HG02870 (cell line): Measurements from ENCODE around the gene PLEKHJ1.

Experiments
- ATAC-seq: cut with Tn5 transposase; IDR thresholded peaks from one replicate; pipeline ENCODE4 v1.9.1; 2021; ENCODE audit warnings: mild to moderate bottlenecking, moderate library complexity; ENCODE audit not compliant: unreplicated experiment

The PLEKHJ1 gene

GRCh38 chr19:2224754-2225349 lies 11.3 kb downstream of the PLEKHJ1 start:
- ATAC-seq: no peak

- ATAC-seq: no peak
Measured at GRCh38 chr19:2223959-2224358, 12.2 kb downstream of the PLEKHJ1 start.

DNA sequence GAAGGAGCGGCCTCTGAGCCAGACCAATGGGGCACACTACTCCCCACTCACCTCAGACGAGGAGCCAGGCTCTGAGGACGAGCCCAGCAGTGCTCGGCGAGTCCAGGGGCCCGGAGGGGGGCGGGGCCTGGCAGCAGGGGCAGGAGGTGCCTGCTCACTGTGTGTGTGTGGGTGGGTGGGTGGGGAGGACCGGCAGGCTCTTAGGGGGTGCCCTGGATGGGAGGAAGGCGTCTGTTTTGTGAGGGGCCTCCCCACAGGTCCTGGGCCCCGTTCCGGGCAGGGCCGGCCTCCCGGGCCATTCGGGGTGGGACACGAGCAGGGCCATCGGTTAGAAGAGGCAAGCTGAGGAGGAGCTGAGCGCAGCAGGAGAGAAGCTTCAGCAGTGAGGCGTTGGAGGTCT lies 12.7 kb downstream of the PLEKHJ1 start:
- no peak for ATAC-seq

GRCh38 chr19:2221918-2222317 lies 14.2 kb downstream of the PLEKHJ1 start:
- ATAC-seq: no peak

DNA sequence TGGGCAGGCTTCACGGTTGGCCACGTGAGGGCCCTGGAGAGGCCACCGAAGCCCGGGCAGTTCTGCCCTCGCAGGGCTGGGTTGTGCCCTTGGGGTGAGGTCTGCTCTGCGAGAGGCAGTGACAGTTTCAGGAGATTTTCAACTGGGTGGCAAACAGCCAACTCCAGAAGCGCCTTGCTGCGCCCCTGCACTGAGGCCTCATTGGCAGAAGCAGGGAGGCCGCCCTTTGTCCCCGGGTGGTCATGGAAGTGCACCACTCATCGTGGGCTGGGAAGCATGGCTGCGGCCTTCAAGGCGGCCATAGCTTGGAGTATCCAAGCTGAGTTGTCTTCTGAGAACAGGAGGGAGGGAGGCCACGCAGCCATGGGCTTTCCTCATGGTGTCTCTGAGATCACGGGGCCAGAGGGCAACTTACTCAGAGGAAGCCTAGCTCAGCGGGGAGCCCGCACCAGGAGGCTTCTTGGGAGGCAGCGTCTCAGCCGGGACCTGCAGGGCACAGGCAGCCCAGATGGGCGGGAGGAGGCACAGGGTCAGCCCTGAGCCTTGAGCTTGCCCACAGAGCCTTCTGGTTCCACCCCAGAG lies 14.8 kb downstream of the PLEKHJ1 start:
- no peak for ATAC-seq

DNA sequence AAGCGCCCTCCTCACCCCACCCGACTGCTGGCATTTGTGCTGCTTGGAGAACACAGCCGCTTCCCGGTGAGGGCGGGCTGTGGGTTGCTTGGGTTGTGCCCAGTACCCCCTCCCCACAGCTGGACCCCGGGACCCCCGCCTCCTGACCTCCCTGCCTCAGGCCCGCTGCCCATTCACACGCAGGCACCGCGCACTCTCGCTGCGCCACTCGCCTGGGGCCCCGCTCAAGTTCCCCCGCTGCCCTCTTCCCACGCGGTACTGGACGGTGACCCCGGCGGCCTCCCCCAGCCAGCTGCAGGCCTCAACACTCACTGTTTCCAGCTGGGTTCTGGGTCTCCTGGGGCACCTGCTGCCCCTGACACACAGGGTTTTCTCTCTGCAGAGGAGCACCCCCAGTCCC lies 16.4 kb downstream of the PLEKHJ1 start:
- no peak for ATAC-seq

GRCh38 chr19:2217591-2217990 lies 18.5 kb downstream of the PLEKHJ1 start:
- no peak for ATAC-seq

DNA sequence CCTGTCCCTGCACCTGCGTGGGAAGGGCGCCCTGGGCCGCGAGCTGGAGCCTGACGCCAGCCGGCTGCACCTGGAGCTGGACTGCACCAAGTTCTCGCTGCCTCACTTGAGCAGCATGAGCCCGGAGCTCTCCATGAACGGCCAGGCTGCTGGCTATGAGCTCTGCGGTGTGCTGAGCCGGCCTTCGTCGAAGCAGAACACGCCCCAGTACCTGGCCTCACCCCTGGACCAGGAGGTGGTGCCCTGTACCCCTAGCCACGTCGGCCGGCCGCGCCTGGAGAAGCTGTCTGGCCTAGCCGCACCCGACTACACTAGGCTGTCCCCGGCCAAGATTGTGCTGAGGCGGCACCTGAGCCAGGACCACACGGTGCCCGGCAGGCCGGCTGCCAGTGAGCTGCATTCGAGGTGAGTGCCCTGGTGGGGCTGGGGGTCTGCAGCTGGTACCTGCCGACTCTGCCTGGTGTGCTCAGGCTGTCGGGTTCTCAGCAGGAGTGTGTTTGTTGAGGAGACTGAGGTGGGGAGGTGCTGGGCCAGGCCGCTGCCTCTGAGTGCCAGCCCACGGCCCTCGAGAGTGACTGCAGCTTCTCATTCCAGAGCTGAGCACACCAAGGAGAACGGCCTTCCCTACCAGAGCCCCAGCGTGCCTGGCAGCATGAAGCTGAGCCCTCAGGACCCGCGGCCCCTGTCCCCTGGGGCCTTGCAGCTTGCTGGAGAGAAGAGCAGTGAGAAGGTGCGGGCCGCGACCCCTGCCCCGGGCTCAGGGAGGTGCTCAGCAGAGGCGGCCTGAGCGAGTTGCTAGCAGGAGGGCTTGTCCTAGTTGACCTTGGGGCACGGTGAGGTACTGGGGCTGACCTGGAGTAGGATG lies 19.5 kb downstream of the PLEKHJ1 start:
- ATAC-seq: no peak

DNA sequence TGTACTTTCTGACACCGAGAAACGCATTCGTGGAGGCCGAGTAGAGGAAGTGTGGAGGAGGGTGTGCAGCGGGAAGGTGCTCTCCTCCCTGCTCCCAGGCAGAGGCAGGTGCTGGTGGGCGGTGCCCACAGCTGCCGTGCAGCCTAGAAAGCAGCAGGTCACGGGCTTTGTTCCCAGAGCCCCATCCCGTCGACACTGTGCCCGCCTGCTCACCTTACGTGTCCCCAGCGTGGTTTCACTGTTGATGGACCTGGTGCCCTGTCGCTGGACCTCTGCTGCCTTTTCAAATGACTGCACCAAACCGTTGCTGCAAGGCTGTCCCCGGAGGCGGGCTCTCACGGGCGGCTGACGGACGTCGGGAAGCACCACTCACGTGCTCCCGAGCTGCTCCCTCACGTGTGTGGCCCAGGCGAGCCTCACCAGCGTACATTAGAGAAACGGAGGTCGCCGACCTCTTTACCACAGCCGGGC lies 20.8 kb downstream of the PLEKHJ1 start:
- no peak for ATAC-seq

GRCh38 chr19:2214251-2214650 lies 21.9 kb downstream of the PLEKHJ1 start:
- ATAC-seq: no peak

DNA sequence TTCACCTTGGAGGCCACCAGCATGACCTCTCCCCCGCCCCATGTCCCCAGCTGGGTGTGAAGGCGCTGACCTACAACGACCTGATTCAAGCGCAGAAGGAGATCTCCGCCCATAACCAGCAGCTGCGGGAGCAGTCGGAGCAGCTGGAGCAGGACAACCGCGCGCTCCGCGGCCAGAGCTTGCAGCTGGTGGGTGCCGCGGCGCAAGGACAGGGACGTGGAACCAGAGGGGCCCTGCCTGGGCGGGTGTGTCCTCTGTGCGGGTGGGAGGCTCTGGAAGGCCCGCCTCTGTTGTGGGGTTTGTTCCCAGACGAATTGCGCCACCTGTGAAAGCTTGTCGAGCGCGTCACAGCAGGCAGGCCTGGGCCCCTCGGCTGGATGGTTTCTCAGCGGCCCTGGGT lies 22.3 kb downstream of the PLEKHJ1 start:
- no peak for ATAC-seq

GRCh38 chr19:2212861-2213711 lies 23.0 kb downstream of the PLEKHJ1 start:
- ATAC-seq: no peak

DNA sequence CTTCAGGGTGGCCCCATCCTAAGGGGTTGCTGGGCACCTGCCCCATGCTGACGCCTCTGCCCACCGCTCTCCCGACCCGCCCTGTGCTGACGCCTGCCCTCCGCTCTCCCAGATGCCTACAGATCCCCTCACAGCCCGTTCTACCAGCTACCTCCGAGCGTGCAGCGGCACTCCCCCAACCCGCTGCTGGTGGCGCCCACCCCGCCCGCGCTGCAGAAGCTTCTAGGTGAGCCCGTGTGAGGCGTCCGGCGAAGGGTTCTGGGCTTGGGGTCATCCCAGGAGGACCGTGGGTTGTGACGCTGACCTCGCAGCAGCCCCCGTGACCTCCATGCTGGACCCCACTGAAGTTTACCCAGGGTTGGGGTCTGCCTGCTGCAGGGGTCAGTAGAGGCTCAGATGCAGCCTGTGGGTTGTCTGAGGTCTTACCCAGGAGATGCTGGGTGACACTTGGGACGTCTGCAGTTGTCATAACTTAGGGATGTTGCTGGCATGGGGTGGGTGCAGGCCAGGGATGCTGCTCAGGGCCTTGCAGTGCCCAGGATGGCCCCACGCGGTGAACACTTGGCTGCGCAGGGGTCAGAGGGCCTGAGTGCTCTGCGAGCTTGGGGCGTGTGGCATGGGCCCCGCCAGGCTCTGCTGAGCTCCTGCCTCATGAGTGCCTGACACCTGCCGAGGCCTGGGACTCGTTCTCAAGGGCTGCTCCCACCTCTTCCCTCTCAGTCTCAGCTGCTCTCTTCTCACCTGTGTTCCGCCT lies 25.0 kb downstream of the PLEKHJ1 start:
- ATAC-seq: no peak

- no peak for ATAC-seq
Measured at GRCh38 chr19:2210206-2210605, 25.9 kb downstream of the PLEKHJ1 start.

GRCh38 chr19:2209408-2209807 lies 26.7 kb downstream of the PLEKHJ1 start:
- no peak for ATAC-seq

GRCh38 chr19:2208975-2209374 lies 27.2 kb downstream of the PLEKHJ1 start:
- no peak for ATAC-seq

DNA sequence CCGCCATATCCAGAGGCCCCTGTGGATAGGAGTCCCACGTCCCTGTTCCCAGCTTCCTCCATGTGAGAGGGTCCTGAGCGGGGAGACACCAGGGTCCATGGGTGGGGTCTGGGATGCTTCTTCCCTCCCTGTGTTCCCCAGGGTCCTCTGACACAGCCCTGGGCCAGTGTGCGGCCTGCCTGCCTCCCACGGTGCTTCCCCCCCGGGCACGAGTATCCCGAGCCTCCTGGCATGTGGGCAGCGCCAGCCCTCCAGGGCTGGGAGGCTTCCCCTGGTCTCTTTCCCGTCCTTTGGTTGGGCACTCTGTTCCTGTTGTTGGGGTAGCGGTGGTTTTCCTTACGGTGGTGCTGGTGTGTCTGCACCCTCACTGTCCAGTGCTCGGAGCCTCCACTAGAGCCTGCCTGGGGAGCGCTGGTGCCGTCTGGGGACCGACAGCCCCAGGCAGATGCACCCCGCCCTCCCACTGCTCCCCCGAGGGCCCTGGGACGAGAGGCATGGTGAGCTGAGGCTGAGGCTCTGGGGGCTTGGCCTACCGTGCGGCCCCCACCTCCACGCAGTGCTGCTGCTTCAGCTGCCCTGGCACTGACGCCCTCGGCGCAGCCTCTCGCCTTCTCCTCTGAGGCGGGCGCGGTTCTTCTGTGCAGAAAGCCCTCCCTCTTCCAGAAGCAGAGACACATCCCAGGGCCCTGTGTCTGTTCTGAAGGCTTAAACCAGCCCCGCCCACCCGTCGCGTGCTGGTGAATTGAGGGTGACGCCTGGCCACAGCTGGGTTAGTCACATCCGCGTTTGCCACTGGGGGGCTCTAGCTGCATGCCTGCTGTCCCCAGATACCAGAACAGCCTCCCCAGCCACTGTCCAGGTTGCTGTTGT lies 27.9 kb downstream of the PLEKHJ1 start:
- no peak for ATAC-seq

- ATAC-seq: no peak
Measured at GRCh38 chr19:2207008-2207407, 29.1 kb downstream of the PLEKHJ1 start.

DNA sequence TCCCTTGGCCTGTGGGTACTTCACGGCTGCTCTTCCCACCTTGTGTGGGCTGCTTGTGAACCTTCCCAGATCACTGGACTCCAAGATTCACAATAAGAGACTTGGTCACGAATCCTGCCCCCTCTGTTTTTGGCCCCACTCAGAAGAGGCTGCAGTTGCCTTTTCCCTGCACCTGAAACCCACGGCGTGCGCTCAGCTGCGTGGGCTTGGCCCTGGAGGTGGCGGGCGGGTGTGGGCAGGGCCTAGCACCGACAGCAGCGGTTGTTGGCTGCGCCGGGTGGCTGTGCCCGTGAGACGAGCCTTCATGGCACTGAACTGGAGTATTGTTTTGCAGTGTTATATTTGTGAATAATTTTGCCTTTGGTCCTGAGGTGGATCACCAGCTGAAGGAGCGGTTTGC lies 33.8 kb downstream of the PLEKHJ1 start:
- ATAC-seq: no peak
